PC-9 (cell line): ENCODE data around the gene POLA2.

ENCODE experiments used
- EZH2 ChIP-seq: fragments of 200-600 bp; sonication (generic); IDR thresholded peaks from 2 replicates; pipeline ENCODE4 v1.8.0; 2017; ENCODE audit warnings: antibody characterized with exemption, low read depth
- TF ChIP-seq, protein P1 (sequence below): fragments of 200-600 bp; sonication (generic); conservative IDR thresholded peaks from 2 replicates; pipeline ENCODE4 v1.6.1; 2017; ENCODE audit warnings: mixed run types, antibody characterized with exemption, mild to moderate bottlenecking, moderate library complexity

DNA sequence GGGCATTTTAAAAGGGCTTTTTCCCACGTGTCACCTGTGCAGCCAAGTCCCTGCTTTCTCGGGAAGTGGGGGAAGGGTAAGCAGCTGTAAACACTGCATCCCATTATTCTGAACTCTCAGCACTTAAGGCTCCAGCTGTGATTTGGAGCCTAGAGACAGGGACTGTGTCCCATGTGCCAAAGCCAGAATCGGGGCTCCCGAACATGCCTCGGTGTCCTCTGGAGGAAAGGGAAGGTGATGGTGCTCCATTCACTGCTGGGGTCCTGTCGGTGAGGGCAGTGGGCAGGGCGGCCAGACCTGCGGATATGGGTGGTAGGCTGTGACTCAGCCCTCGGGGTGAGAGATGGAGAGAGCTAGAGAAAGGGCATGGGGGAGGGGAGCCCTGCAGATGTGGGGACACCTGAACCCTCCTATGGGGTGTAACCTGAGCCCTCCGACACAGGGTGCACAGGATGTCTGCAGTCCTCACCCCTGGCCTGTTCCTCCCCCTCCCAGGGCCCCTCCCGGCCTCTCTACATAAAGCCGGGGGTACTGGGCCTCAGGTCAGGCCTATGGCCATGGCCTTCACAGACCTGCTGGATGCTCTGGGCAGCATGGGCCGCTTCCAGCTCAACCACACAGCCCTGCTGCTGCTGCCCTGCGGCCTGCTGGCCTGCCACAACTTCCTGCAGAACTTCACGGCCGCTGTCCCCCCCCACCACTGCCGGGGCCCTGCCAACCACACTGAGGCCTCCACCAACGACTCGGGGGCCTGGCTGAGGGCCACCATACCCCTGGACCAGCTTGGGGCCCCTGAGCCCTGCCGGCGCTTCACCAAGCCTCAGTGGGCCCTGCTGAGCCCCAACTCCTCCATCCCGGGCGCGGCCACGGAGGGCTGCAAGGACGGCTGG, 48.2 kb upstream of the POLA2 start:
- TF ChIP-seq, protein P1, sequence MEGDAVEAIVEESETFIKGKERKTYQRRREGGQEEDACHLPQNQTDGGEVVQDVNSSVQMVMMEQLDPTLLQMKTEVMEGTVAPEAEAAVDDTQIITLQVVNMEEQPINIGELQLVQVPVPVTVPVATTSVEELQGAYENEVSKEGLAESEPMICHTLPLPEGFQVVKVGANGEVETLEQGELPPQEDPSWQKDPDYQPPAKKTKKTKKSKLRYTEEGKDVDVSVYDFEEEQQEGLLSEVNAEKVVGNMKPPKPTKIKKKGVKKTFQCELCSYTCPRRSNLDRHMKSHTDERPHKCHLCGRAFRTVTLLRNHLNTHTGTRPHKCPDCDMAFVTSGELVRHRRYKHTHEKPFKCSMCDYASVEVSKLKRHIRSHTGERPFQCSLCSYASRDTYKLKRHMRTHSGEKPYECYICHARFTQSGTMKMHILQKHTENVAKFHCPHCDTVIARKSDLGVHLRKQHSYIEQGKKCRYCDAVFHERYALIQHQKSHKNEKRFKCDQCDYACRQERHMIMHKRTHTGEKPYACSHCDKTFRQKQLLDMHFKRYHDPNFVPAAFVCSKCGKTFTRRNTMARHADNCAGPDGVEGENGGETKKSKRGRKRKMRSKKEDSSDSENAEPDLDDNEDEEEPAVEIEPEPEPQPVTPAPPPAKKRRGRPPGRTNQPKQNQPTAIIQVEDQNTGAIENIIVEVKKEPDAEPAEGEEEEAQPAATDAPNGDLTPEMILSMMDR: no peak
- no peak for TF ChIP-seq EZH2
